B cell (primary cell): ENCODE results near the gene RIPOR1. TPM values are rescaled to one million over a fixed set of nuclear protein-coding genes. Genes with fewer than 3 reads are reported as not detected.

Experiments
- ATAC-seq: fragments of 200-7000 bp; cut with Tn5 transposase; one replicate; pipeline ENCODE4 v1.10.0; 2021; ENCODE audit warnings: low read depth, mild to moderate bottlenecking, moderate number of reproducible peaks, moderate library complexity
- CTCF ChIA-PET: fragments of 350-600 bp; sonication (Branson Sonifier 250); formaldehyde crosslinking; loops from one replicate; lab custom pipeline; 2021; ENCODE audit warnings: antibody characterized with exemption, inconsistent platforms; lab: Charles Lee
- POLR2A ChIA-PET: fragments of 350-600 bp; sonication (Branson Sonifier 250); formaldehyde crosslinking; loops from one replicate; lab custom pipeline; 2021; ENCODE audit warnings: antibody characterized with exemption; lab: Charles Lee
- DNase-seq: peaks from one replicate; pipeline ENCODE4 v3.0.0; 2013
- H2AFZ ChIP-seq: 2 replicates; pipeline ENCODE4 v1.6.1; 2012; ENCODE audit warnings: mild to moderate bottlenecking, low read depth, low read length; ENCODE audit not compliant: insufficient read depth, poor library complexity, severe bottlenecking
- H3K27ac ChIP-seq, 2 donors: 1 replicate in 1 of 2; 2 replicates in 1 of 2; pipeline ENCODE4 v1.5.1; 2012 to 2013; ENCODE audit warnings: low read length in 2 of 2, mild to moderate bottlenecking in 2 of 2, moderate library complexity in 1 of 2
- H3K27me3 ChIP-seq, 4 experiments: fragments of 200-600 bp in 1 of 4; sonication (generic) in 1 of 4; replicated peaks in 1 of 4; 1 replicate in 2 of 4; 2 replicates in 2 of 4; pipeline versions ENCODE4 v1.6.1 to v1.7.0; 2013 to 2016; ENCODE audit warnings: low read length in 3 of 4, mild to moderate bottlenecking in 2 of 4, mixed read lengths in 1 of 4, moderate library complexity in 1 of 4; ENCODE audit not compliant: insufficient read depth in 4 of 4, control insufficient read depth in 3 of 4; ENCODE audit errors: control extremely low read depth in 1 of 4
- H3K36me3 ChIP-seq, 2 experiments: replicated peaks in 1 of 2; 1 replicate in 1 of 2; 2 replicates in 1 of 2; pipeline versions ENCODE4 v1.6.1 to v1.7.1; 2013; ENCODE audit warnings: low read length in 1 of 2; ENCODE audit not compliant: insufficient read depth in 2 of 2, control insufficient read depth in 1 of 2; ENCODE audit errors: control extremely low read depth in 1 of 2, extremely low read depth in 1 of 2
- H3K4me1 ChIP-seq, 2 donors: fragments of 200-600 bp in 1 of 2; sonication (generic) in 1 of 2; 1 replicate in 1 of 2; 2 replicates in 1 of 2; pipeline versions ENCODE4 v1.5.1 to v1.6.1; 2013 to 2017; ENCODE audit warnings: low read length in 2 of 2; ENCODE audit not compliant: control insufficient read depth in 2 of 2, insufficient read depth in 2 of 2
- H3K4me2 ChIP-seq: replicated peaks from 2 replicates; pipeline ENCODE3; 2012; ENCODE audit warnings: mild to moderate bottlenecking, low read depth, low read length; ENCODE audit not compliant: poor library complexity, severe bottlenecking
- H3K4me3 ChIP-seq, 5 experiments: fragments of 200-600 bp in 1 of 5; sonication (generic) in 1 of 5; 1 replicate in 3 of 5; 2 replicates in 2 of 5; pipeline versions ENCODE4 v1.5.1 to v1.7.0; 2011 to 2016; ENCODE audit warnings: low read length in 4 of 5, mild to moderate bottlenecking in 4 of 5, low read depth in 2 of 5, control low read depth in 1 of 5, moderate library complexity in 1 of 5; ENCODE audit not compliant: insufficient read depth in 1 of 5; ENCODE audit errors: control extremely low read depth in 1 of 5, extremely low read depth in 1 of 5
- H3K79me2 ChIP-seq: fragments of 200-600 bp; sonication (generic); one replicate; pipeline ENCODE4 v1.6.0; 2016; ENCODE audit warnings: low read length; ENCODE audit not compliant: control insufficient read depth, insufficient read depth
- H3K9ac ChIP-seq: fragments of 200-600 bp; sonication (generic); 2 replicates; pipeline ENCODE4 v1.6.1; 2017; ENCODE audit warnings: mild to moderate bottlenecking, low read length, moderate library complexity
- H3K9me3 ChIP-seq, 3 donors: one replicate each; pipeline versions ENCODE4 v1.6.1 to v1.7.1; 2013; ENCODE audit warnings: low read length in 2 of 3; ENCODE audit not compliant: control insufficient read depth in 2 of 3, insufficient read depth in 1 of 3; ENCODE audit errors: control extremely low read depth in 1 of 3
- H4K20me1 ChIP-seq: 2 replicates; pipeline ENCODE4 v1.6.0; 2012; ENCODE audit warnings: mild to moderate bottlenecking, low read length; ENCODE audit not compliant: insufficient read depth, control insufficient read depth, poor library complexity, severe bottlenecking
- H3K27ac Mint-ChIP-seq: one replicate; pipeline ENCODE4 v1.8.0; 2021; ENCODE audit warnings: mixed read lengths
- H3K27me3 Mint-ChIP-seq: one replicate; pipeline ENCODE4 v1.8.0; 2021; ENCODE audit warnings: mixed read lengths
- H3K4me1 Mint-ChIP-seq: one replicate; pipeline ENCODE4 v1.8.0; 2021; ENCODE audit warnings: mixed read lengths
- H3K4me3 Mint-ChIP-seq: one replicate; pipeline ENCODE4 v1.8.0; 2021; ENCODE audit warnings: mixed read lengths
- H3K9me3 Mint-ChIP-seq: one replicate; pipeline ENCODE4 v1.8.0; 2022; ENCODE audit warnings: mixed read lengths; ENCODE audit not compliant: insufficient read depth
- EZH2 ChIP-seq: IDR thresholded peaks from 2 replicates; pipeline ENCODE4 v1.6.1; 2012; ENCODE audit warnings: borderline replicate concordance, low read depth, mild to moderate bottlenecking, moderate library complexity, low read length; ENCODE audit not compliant: insufficient read depth, poor library complexity, severe bottlenecking
- WGBS: methylation state at CpG from one replicate; pipeline ENCODE4 v1.1.5; 2013; ENCODE audit warnings: missing lambda C conversion rate; ENCODE audit not compliant: insufficient coverage; 5-methylcytosine and 5-hydroxymethylcytosine counted together
- intact Hi-C: fragments of 100-400 bp; cut with micrococcal nuclease; formaldehyde crosslinking; loops from one replicate; pipeline ENCODE4 v1.10.0; 2022
- polyA plus RNA-seq: library from polyadenylated mRNA; depleted of rRNA; stranded (reverse); fragments of >200 nt; gene quantifications from 2 replicates; pipeline ENCODE4 v1.2.3, GENCODE V29; 2012
- total RNA-seq, 2 donors: library from RNA; stranded (reverse); fragments of 120-200 nt in 1 of 2; gene quantifications; 1 replicate in 1 of 2; 2 replicates in 1 of 2; pipeline versions ENCODE4 v1.2.3 to v1.2.4, GENCODE V29; 2013 to 2022
- TF ChIP-seq, protein P1 (sequence below): fragments of 200-600 bp; IDR thresholded peaks from one replicate; pipeline ENCODE4 v1.8.0; 2022; ENCODE audit warnings: antibody characterized with exemption, mild to moderate bottlenecking

Gene RIPOR1
- total and polyA plus RNA-seq, 2 donors (not counting 1 experiment from before 2014, with no cell fraction given): 124 to 363 TPM

DNA sequence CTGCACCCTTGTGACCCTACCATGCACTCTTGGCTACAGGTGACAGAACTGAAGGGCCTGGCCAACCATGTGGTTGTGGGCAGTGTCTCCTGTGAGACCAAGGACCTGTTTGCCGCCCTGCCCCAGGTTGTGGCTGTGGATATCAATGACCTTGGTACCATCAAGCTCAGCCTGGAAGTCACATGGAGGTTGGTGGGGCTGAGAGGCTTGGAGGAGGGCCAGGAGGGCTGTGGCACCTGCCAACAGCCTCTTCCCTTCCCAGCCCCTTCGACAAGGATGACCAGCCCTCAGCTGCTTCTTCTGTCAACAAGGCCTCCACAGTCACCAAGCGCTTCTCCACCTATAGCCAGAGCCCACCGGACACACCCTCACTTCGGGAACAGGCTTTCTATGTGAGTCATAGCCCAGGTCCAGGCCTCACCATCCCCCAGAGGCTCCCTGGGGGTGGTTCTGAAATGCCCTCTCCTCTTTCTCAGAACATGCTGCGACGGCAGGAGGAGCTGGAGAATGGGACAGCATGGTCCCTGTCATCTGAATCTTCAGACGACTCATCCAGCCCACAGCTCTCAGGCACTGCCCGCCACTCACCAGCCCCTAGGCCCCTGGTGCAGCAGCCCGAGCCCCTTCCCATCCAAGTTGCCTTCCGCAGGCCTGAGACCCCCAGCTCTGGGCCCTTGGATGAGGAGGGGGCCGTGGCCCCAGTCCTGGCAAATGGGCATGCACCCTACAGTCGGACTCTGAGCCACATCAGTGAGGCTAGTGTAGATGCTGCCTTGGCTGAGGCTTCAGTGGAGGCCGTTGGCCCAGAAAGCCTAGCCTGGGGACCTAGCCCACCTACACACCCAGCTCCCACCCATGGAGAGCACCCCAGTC is 13.0 kb downstream of the RIPOR1 start:
- peaks cover 28% of the 10 kb centered on the region for H3K79me2 ChIP-seq
- Mint-ChIP-seq H3K27me3 (no peaks in the 10 kb centered on the region), H3K27ac (peak overlapping the region; percentile 90), H3K4me1 (peaks cover 74% of the 10 kb centered on the region), H3K9me3 (no peaks in the 10 kb centered on the region), H3K4me3 (no peak overlapping the region)
- intact Hi-C loops: loop anchor here (10.0 kb wide), 1 partner anchor 543 kb away; the partner anchor contains the start of gene NFATC3
- ChIA-PET POLR2A (interaction anchor here (0.7 to 6.3 kb wide), 4 partner anchors 14 to 124 kb away, joined by 4 to 76 read pairs (median 6); partner anchors contain the start of gene RIPOR1), CTCF (interaction anchor here (0.8 to 6.7 kb wide), 5 partner anchors 9 to 126 kb away, joined by 3 to 97 read pairs (median 4); no protein-coding TSS in a partner anchor)
- peaks cover 83% of the 10 kb centered on the region for H4K20me1 ChIP-seq
- H2AFZ ChIP-seq: no peak overlapping the region
- no peak overlapping the region for H3K4me3 ChIP-seq
- DNase-seq: peak; percentile 39
- H3K4me1 ChIP-seq: peaks cover 56 to 75% of the 10 kb centered on the region in 2 donors
- H3K27me3 ChIP-seq: no peaks in the 10 kb centered on the region
- H3K27ac ChIP-seq: peak overlapping the region in 1 of 2 donors; percentile 47
- H3K9ac ChIP-seq: no peak overlapping the region
- 92% methylated on average over 14 of the region's 14 CpGs for WGBS
- TF ChIP-seq EZH2: no peak
- TF ChIP-seq, protein P1, sequence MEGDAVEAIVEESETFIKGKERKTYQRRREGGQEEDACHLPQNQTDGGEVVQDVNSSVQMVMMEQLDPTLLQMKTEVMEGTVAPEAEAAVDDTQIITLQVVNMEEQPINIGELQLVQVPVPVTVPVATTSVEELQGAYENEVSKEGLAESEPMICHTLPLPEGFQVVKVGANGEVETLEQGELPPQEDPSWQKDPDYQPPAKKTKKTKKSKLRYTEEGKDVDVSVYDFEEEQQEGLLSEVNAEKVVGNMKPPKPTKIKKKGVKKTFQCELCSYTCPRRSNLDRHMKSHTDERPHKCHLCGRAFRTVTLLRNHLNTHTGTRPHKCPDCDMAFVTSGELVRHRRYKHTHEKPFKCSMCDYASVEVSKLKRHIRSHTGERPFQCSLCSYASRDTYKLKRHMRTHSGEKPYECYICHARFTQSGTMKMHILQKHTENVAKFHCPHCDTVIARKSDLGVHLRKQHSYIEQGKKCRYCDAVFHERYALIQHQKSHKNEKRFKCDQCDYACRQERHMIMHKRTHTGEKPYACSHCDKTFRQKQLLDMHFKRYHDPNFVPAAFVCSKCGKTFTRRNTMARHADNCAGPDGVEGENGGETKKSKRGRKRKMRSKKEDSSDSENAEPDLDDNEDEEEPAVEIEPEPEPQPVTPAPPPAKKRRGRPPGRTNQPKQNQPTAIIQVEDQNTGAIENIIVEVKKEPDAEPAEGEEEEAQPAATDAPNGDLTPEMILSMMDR: no peak
- no peak for ATAC-seq
- peak overlapping the region; percentile 0 for H3K4me2 ChIP-seq
- no peaks in the 10 kb centered on the region for H3K9me3 ChIP-seq
- H3K36me3 ChIP-seq: peaks cover 3 to 77% of the 10 kb centered on the region in 2 experiments
